IPS DF 6.9 (cell line): ENCODE results near the gene PAGR1.

Experiments used
- DNase-seq: peaks from one replicate; pipeline ENCODE4 v3.0.0-alpha.2; 2013; ENCODE audit warnings: low read depth, low spot score
- H3K27ac ChIP-seq: one replicate; pipeline ENCODE4 v1.5.1; 2013; ENCODE audit warnings: low read length, control low read depth
- H3K27me3 ChIP-seq: 2 replicates; pipeline ENCODE4 v1.6.1; 2013; ENCODE audit warnings: mild to moderate bottlenecking, low read length; ENCODE audit not compliant: control insufficient read depth, insufficient read depth
- H3K36me3 ChIP-seq: 2 replicates; pipeline ENCODE4 v1.6.1; 2013; ENCODE audit warnings: low read length; ENCODE audit not compliant: control insufficient read depth, insufficient read depth
- H3K4me1 ChIP-seq: 2 replicates; pipeline ENCODE4 v1.6.1; 2013; ENCODE audit warnings: low read length; ENCODE audit not compliant: control insufficient read depth, insufficient read depth
- H3K4me3 ChIP-seq: 2 replicates; pipeline ENCODE4 v1.5.1; 2013; ENCODE audit warnings: mild to moderate bottlenecking, low read length
- H3K9me3 ChIP-seq: 2 replicates; pipeline ENCODE4 v1.6.1; 2013; ENCODE audit warnings: low read length, inconsistent platforms; ENCODE audit not compliant: control insufficient read depth, insufficient read depth
- WGBS: extraction: QIAGEN DNeasy Blood & Tissue Kit; methylation state at CpG from one replicate; pipeline ENCODE4 v1.1.7; 2013; ENCODE audit warnings: mixed read lengths, missing lambda C conversion rate; ENCODE audit not compliant: insufficient read length, insufficient coverage; 5-methylcytosine and 5-hydroxymethylcytosine counted together

PAGR1 gene

GRCh38 chr16:29841631-29842030, 25.7 kb downstream of the PAGR1 start:
- Histone ChIP-seq H3K9me3 (no peaks in the 10 kb centered on the region), H3K36me3 (no peaks in the 10 kb centered on the region), H3K4me1 (no peaks in the 10 kb centered on the region), H3K4me3 (no peak overlapping the region), H3K27me3 (no peaks in the 10 kb centered on the region), H3K27ac (no peak overlapping the region)
- no CpG with 5 or more reads among the region's 23 CpGs for WGBS
- DNase-seq = no peak

- Histone ChIP-seq H3K27ac (no peak overlapping the region), H3K4me3 (no peak overlapping the region), H3K9me3 (no peaks in the 10 kb centered on the region), H3K27me3 (no peaks in the 10 kb centered on the region), H3K36me3 (no peaks in the 10 kb centered on the region), H3K4me1 (no peaks in the 10 kb centered on the region)
- DNase-seq = no peak
- WGBS = no CpG with 5 or more reads among the region's 9 CpGs
Observed at GRCh38 chr16:29842732-29843346, 26.9 kb downstream of the PAGR1 start.

GRCh38 chr16:29843931-29844330, 28.0 kb downstream of the PAGR1 start:
- no peak overlapping the region for H3K27ac ChIP-seq
- H3K9me3 ChIP-seq = no peaks in the 10 kb centered on the region
- no peak overlapping the region for H3K4me3 ChIP-seq
- H3K4me1 ChIP-seq = no peaks in the 10 kb centered on the region
- no peaks in the 10 kb centered on the region for H3K27me3 ChIP-seq
- no peak for DNase-seq
- no peaks in the 10 kb centered on the region for H3K36me3 ChIP-seq
- no CpG with 5 or more reads among the region's 8 CpGs for WGBS

GRCh38 chr16:29844575-29845331, 28.8 kb downstream of the PAGR1 start:
- H3K4me3 ChIP-seq = no peak overlapping the region
- H3K36me3 ChIP-seq = no peaks in the 10 kb centered on the region
- no peaks in the 10 kb centered on the region for H3K9me3 ChIP-seq
- no peak overlapping the region for H3K27ac ChIP-seq
- DNase-seq = no peak
- H3K27me3 ChIP-seq = no peaks in the 10 kb centered on the region
- WGBS = no CpG with 5 or more reads among the region's 28 CpGs
- H3K4me1 ChIP-seq = no peaks in the 10 kb centered on the region; the same call in 1 of the 2 replicates

- H3K27me3 ChIP-seq = no peaks in the 10 kb centered on the region
- no CpG with 5 or more reads among the region's 18 CpGs for WGBS
- H3K36me3 ChIP-seq = no peaks in the 10 kb centered on the region
- no peaks in the 10 kb centered on the region for H3K9me3 ChIP-seq
- H3K4me1 ChIP-seq = no peaks in the 10 kb centered on the region; the same call in 1 of the 2 replicates
- no peak overlapping the region for H3K4me3 ChIP-seq
- DNase-seq = no peak
- H3K27ac ChIP-seq = no peak overlapping the region
Observed at GRCh38 chr16:29845656-29846055, 29.7 kb downstream of the PAGR1 start.

- H3K4me1 ChIP-seq = no peaks in the 10 kb centered on the region; the same call in 1 of the 2 replicates
- H3K27ac ChIP-seq = no peak overlapping the region
- no peaks in the 10 kb centered on the region for H3K27me3 ChIP-seq
- no peaks in the 10 kb centered on the region for H3K36me3 ChIP-seq
- DNase-seq = peak; percentile 33
- no peak overlapping the region for H3K4me3 ChIP-seq
- WGBS = no CpG with 5 or more reads among the region's 15 CpGs
- no peaks in the 10 kb centered on the region for H3K9me3 ChIP-seq
Observed at GRCh38 chr16:29848420-29849297, 32.7 kb downstream of the PAGR1 start.

- Histone ChIP-seq H3K36me3 (no peaks in the 10 kb centered on the region), H3K4me1 (no peaks in the 10 kb centered on the region; the same call in 1 of the 2 replicates), H3K4me3 (no peak overlapping the region), H3K9me3 (no peaks in the 10 kb centered on the region), H3K27me3 (no peaks in the 10 kb centered on the region), H3K27ac (no peak overlapping the region)
- no peak for DNase-seq
- WGBS = no CpG with 5 or more reads among the region's 5 CpGs
Observed at GRCh38 chr16:29849505-29849904, 33.6 kb downstream of the PAGR1 start.

- DNase-seq = no peak
- H3K4me1 ChIP-seq = no peaks in the 10 kb centered on the region; the same call in 1 of the 2 replicates
- H3K27ac ChIP-seq = no peak overlapping the region
- no CpG with 5 or more reads among the region's 3 CpGs for WGBS
- H3K9me3 ChIP-seq = no peaks in the 10 kb centered on the region
- H3K36me3 ChIP-seq = no peaks in the 10 kb centered on the region
- no peak overlapping the region for H3K4me3 ChIP-seq
- H3K27me3 ChIP-seq = no peaks in the 10 kb centered on the region
Observed at GRCh38 chr16:29850998-29851397, 35.0 kb downstream of the PAGR1 start.

GRCh38 chr16:29852654-29853053, 36.7 kb downstream of the PAGR1 start:
- no peak overlapping the region for H3K4me3 ChIP-seq
- no peaks in the 10 kb centered on the region for H3K27me3 ChIP-seq
- DNase-seq = no peak
- no peaks in the 10 kb centered on the region for H3K36me3 ChIP-seq
- no peak overlapping the region for H3K27ac ChIP-seq
- WGBS = no CpG with 5 or more reads among the region's 7 CpGs
- H3K4me1 ChIP-seq = no peaks in the 10 kb centered on the region; the same call in 1 of the 2 replicates
- no peaks in the 10 kb centered on the region for H3K9me3 ChIP-seq

GRCh38 chr16:29854520-29855100, 38.7 kb downstream of the PAGR1 start:
- Histone ChIP-seq H3K36me3 (peaks cover 7% of the 10 kb centered on the region), H3K4me1 (no peaks in the 10 kb centered on the region), H3K4me3 (no peak overlapping the region), H3K9me3 (no peaks in the 10 kb centered on the region), H3K27ac (no peak overlapping the region), H3K27me3 (no peaks in the 10 kb centered on the region)
- no CpG with 5 or more reads among the region's 5 CpGs for WGBS
- no peak for DNase-seq
